Measurements from ENCODE around the gene MED23. TPM values are rescaled to one million over a fixed set of nuclear protein-coding genes. Genes with fewer than 3 reads are reported as not detected.

Gene MED23
- total RNA-seq, 4 donors from 2014 or later: 17.1 to 21.2 (median 18.7) TPM

DNA sequence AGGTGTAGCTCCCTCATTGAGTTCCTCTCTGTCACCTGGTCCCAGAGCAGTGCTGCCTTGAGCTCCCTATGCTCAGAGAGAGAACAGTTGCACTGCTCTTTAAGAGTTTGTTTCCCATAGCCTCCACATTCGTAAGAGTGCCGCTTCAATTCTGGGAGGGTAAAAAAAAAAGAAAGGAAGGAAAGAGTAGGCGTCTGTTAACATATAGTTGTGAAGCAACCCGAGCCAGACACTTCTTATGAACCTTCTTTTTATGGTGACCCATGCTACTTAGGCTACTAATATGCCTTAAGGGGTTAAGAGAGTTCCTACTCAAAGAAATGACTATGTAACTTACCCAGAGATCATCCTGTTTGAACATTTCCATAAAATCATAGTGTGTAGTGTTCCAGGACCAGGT lies 59.3 kb downstream of the MED23 start:
- Histone ChIP-seq H3K27me3 (no peaks in the 10 kb centered on the region), H3K4me3 (no peak overlapping the region), H3K4me1 (no peaks in the 10 kb centered on the region), H3K9me3 (no peaks in the 10 kb centered on the region), H3K36me3 (peaks cover 0 to 5% (median 0%) of the 10 kb centered on the region in 4 donors), H3K27ac (replicated peaks in 1 of 4) (no peak overlapping the region)
- 90% methylated on average over 4 of the region's 4 CpGs for WGBS
- no peak for DNase-seq (ENCODE audit: extremely low spot score)
- intact Hi-C loops (cut with DNase I): no loop called here
- TF ChIP-seq POLR2AphosphoS5 (IDR thresholded peaks at IDR 0.05) (no peak), POLR2A (IDR thresholded peaks at IDR 0.05; ENCODE audit: low read depth) (no peak), EP300 (IDR thresholded peaks at IDR 0.05) (no peak)
- TF ChIP-seq, protein P1, sequence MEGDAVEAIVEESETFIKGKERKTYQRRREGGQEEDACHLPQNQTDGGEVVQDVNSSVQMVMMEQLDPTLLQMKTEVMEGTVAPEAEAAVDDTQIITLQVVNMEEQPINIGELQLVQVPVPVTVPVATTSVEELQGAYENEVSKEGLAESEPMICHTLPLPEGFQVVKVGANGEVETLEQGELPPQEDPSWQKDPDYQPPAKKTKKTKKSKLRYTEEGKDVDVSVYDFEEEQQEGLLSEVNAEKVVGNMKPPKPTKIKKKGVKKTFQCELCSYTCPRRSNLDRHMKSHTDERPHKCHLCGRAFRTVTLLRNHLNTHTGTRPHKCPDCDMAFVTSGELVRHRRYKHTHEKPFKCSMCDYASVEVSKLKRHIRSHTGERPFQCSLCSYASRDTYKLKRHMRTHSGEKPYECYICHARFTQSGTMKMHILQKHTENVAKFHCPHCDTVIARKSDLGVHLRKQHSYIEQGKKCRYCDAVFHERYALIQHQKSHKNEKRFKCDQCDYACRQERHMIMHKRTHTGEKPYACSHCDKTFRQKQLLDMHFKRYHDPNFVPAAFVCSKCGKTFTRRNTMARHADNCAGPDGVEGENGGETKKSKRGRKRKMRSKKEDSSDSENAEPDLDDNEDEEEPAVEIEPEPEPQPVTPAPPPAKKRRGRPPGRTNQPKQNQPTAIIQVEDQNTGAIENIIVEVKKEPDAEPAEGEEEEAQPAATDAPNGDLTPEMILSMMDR (IDR thresholded peaks at IDR 0.05): no peak

DNA sequence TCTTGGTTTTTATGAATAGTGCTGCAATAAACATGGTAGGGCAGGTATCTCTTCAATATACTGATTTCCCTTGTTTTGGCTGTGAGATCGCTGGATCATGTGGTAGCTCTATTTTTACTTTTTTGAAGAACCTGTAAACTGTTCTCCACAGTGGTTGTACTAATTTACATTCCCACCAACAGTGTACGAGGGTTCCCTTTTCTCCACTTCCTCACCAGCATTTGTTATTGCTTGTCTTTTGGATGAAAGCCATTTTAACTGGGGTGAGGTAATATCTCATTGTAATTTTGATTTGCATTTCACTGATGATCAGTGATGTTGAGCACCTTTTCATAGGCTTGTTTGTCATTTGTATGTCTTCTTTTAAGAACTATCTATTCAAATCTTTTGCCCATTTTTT lies 63.0 kb downstream of the MED23 start:
- no peak overlapping the region for H3K27ac ChIP-seq (replicated peaks in 1 of 4)
- no peaks in the 10 kb centered on the region for H3K27me3 ChIP-seq
- H3K36me3 ChIP-seq: no peaks in the 10 kb centered on the region
- no peak for DNase-seq (ENCODE audit: extremely low spot score)
- no peaks in the 10 kb centered on the region for H3K9me3 ChIP-seq
- no peaks in the 10 kb centered on the region for H3K4me1 ChIP-seq
- intact Hi-C loops (cut with DNase I): no loop called here
- WGBS: 53% methylated on average over 2 of the region's 2 CpGs
- TF ChIP-seq POLR2AphosphoS5 (IDR thresholded peaks at IDR 0.05): no peak
- TF ChIP-seq EP300 (IDR thresholded peaks at IDR 0.05): no peak
- TF ChIP-seq POLR2A (IDR thresholded peaks at IDR 0.05; ENCODE audit: low read depth): no peak
- TF ChIP-seq, protein P1 (IDR thresholded peaks at IDR 0.05): no peak
- H3K4me3 ChIP-seq: no peak overlapping the region

DNA sequence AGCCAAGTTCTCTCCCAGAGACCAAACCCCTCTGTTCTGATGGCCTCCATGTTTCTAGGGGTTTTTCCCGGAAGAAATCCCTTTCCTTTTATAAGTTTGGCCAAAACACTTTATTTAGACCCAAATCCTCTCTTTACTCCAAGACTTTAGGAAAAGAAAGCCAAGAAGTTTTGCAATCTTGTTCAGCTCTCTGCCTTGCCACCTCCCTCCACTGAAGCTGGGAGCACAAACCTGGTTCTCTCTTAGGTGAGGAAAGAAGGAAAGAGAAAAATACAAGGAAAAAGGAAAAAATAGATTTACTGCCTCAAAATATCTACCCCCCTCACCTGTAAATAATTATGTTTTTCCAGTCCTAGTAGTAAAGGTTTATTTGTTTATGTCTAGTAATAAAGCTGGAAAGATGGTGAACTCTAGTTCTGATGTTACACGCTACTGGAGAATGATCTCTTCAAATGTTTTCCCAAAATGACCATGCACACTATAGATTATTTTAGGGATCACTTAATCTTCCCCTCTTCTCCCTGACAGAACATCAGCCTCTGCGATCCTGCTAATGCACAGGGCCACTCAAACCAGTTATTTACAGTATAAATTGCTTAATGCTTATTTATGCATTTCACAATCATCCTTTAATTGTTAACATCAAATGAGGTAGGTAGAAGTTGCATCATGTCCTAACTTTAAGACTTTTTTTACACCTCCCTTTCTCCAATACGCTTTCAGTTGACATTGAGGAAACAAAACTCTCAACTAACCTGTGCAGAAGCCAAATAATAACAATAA lies 65.9 kb downstream of the MED23 start:
- Histone ChIP-seq H3K4me1 (no peaks in the 10 kb centered on the region), H3K27me3 (no peaks in the 10 kb centered on the region), H3K36me3 (no peaks in the 10 kb centered on the region), H3K9me3 (no peaks in the 10 kb centered on the region), H3K27ac (replicated peaks in 1 of 4) (no peak overlapping the region), H3K4me3 (no peak overlapping the region)
- intact Hi-C loops (cut with DNase I): no loop called here
- WGBS: 88% methylated on average over 4 of the region's 4 CpGs
- DNase-seq (ENCODE audit: extremely low spot score): no peak
- TF ChIP-seq POLR2A (IDR thresholded peaks at IDR 0.05; ENCODE audit: low read depth) (no peak), EP300 (IDR thresholded peaks at IDR 0.05) (no peak), POLR2AphosphoS5 (IDR thresholded peaks at IDR 0.05) (no peak)
- TF ChIP-seq, protein P1 (IDR thresholded peaks at IDR 0.05): no peak

DNA sequence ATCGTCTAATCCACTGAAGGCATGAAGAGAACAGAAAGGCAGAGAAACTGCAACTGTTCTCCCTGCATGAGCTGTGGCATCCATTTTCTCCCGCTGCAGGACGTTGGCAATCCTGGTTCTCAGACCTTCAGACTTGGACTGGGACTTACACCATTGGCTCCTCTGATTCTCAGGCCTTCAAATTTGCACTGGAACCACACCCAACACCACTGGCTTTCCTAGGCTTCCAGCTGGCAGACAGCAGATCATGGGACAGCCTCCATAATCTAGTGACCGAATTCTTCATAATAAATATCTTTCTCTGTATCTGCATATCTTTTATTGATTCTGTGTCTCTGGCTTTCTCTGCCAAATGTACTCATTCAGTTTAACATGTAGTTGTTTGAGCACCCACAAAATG lies 69.1 kb downstream of the MED23 start:
- Histone ChIP-seq H3K27ac (replicated peaks in 1 of 4) (no peak overlapping the region), H3K4me3 (no peak overlapping the region), H3K4me1 (no peaks in the 10 kb centered on the region), H3K27me3 (no peaks in the 10 kb centered on the region), H3K36me3 (no peaks in the 10 kb centered on the region), H3K9me3 (no peaks in the 10 kb centered on the region)
- DNase-seq (ENCODE audit: extremely low spot score): no peak
- TF ChIP-seq POLR2A (IDR thresholded peaks at IDR 0.05; ENCODE audit: low read depth) (no peak), POLR2AphosphoS5 (IDR thresholded peaks at IDR 0.05) (no peak), EP300 (IDR thresholded peaks at IDR 0.05) (no peak)
- TF ChIP-seq, protein P1 (IDR thresholded peaks at IDR 0.05): no peak
- intact Hi-C loops (cut with DNase I): no loop called here
- 91% methylated on average over 2 of the region's 4 CpGs for WGBS

DNA sequence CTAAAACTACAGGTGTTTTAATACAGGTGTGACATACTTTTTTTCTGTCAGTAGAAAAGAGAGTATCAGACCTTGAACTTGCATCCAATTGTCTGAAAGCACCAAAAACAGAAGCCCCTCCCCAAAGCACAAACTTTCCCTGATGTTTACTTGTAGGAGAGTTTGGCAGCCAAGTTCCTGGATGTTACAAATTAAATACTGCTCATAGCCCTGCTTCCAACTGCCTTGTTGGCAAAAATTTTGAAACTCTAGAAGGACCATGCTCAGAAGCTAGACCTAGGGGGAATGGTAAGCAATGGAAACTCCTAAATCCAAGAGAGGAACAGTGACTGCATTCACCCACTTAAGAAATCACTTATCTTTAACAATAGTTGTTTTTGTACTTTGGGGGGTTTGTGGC lies 72.0 kb downstream of the MED23 start:
- DNase-seq (ENCODE audit: extremely low spot score): no peak
- no peaks in the 10 kb centered on the region for H3K27me3 ChIP-seq
- TF ChIP-seq, protein P1 (IDR thresholded peaks at IDR 0.05): no peak
- TF ChIP-seq POLR2A (IDR thresholded peaks at IDR 0.05; ENCODE audit: low read depth) (no peak), POLR2AphosphoS5 (IDR thresholded peaks at IDR 0.05) (no peak), EP300 (IDR thresholded peaks at IDR 0.05) (no peak)
- H3K4me3 ChIP-seq: no peak overlapping the region
- intact Hi-C loops (cut with DNase I): no loop called here
- no peaks in the 10 kb centered on the region for H3K36me3 ChIP-seq
- no peaks in the 10 kb centered on the region for H3K4me1 ChIP-seq
- no peak overlapping the region for H3K27ac ChIP-seq (replicated peaks in 1 of 4)
- H3K9me3 ChIP-seq: no peaks in the 10 kb centered on the region

Data from esophagus muscularis mucosa (tissue), 4 donors.